ENCODE measurements around the gene ERVH48-1.
"Not testable (repeated sequence)": the region's sequence is repeated elsewhere in the genome, so short reads cannot be mapped to it uniquely, and the experiment has no call there.

The ERVH48-1 gene

GRCh38 chr21:42925114-42925926 lies at the start of gene ERVH48-1:
ERVH48-1 (minus strand) TSS chr21:42925630; CDS start chr21:42919006, 6,624 bp downstream.
- DNase-seq (ENCODE audit: low spot score), result no peak

- peak; percentile 94 for DNase-seq (ENCODE audit: low spot score)
These were observed 48.8 kb upstream of the ERVH48-1 start, which contains the start of gene PKNOX1 for GRCh38 chr21:42973991-42974831. PKNOX1 (plus strand) TSS chr21:42974562; CDS start chr21:43004382, 29,820 bp downstream.

- no peak for DNase-seq (ENCODE audit: low spot score)
These were observed 48.0 kb upstream of the ERVH48-1 start for GRCh38 chr21:42973309-42973990.

- peak; percentile 59 for DNase-seq (ENCODE audit: low spot score)
These were observed 46.5 kb upstream of the ERVH48-1 start for GRCh38 chr21:42971897-42972275.

GRCh38 chr21:42970946-42971653 lies 45.7 kb upstream of the ERVH48-1 start:
- DNase-seq (ENCODE audit: low spot score), result no peak

- no peak for DNase-seq (ENCODE audit: low spot score)
These were observed 43.8 kb upstream of the ERVH48-1 start for GRCh38 chr21:42969193-42969600.

- not testable (repeated sequence) for DNase-seq (ENCODE audit: low spot score)
These were observed 42.2 kb upstream of the ERVH48-1 start for GRCh38 chr21:42967616-42968015.

- DNase-seq (ENCODE audit: low spot score), result no peak
These were observed 39.8 kb upstream of the ERVH48-1 start for GRCh38 chr21:42965211-42965560.

GRCh38 chr21:42964546-42965210 lies 39.2 kb upstream of the ERVH48-1 start:
- DNase-seq (ENCODE audit: low spot score), result no peak

GRCh38 chr21:42964086-42964485 lies 38.7 kb upstream of the ERVH48-1 start:
- no peak for DNase-seq (ENCODE audit: low spot score)

GRCh38 chr21:42962380-42963007 lies 37.1 kb upstream of the ERVH48-1 start:
- no peak for DNase-seq (ENCODE audit: low spot score)

GRCh38 chr21:42959728-42960127 lies 34.3 kb upstream of the ERVH48-1 start:
- no peak for DNase-seq (ENCODE audit: low spot score)

GRCh38 chr21:42958122-42958521 lies 32.7 kb upstream of the ERVH48-1 start:
- DNase-seq (ENCODE audit: low spot score), result not testable (repeated sequence)

GRCh38 chr21:42956824-42957630 lies 31.6 kb upstream of the ERVH48-1 start:
- DNase-seq (ENCODE audit: low spot score), result no peak

GRCh38 chr21:42951193-42951592 lies 25.8 kb upstream of the ERVH48-1 start:
- DNase-seq (ENCODE audit: low spot score), result not testable (repeated sequence)

GRCh38 chr21:42949094-42949755 lies 23.8 kb upstream of the ERVH48-1 start:
- DNase-seq (ENCODE audit: low spot score), result not testable (repeated sequence)

- no peak for DNase-seq (ENCODE audit: low spot score)
These were observed 16.8 kb upstream of the ERVH48-1 start for GRCh38 chr21:42942244-42942643.

GRCh38 chr21:42941696-42942085 lies 16.3 kb upstream of the ERVH48-1 start:
- DNase-seq (ENCODE audit: low spot score), result no peak
